SJCRH30 (cell line): ENCODE measurements around the gene RALGAPB. TPM values are rescaled to one million over a fixed set of nuclear protein-coding genes. Genes with fewer than 3 reads are reported as not detected.

Experiments
- DNase-seq, 2 experiments: peaks; one replicate each; pipeline ENCODE4 v3.0.0-alpha.2; 2015 to 2020
- H3K27ac ChIP-seq: fragments of 250-450 bp; sonication (Bioruptor Pico); 2 replicates; pipeline ENCODE4 v1.5.1; 2020; ENCODE audit warnings: mild to moderate bottlenecking, moderate library complexity
- H3K27me3 ChIP-seq: fragments of 250-450 bp; sonication (Bioruptor Pico); 2 replicates; pipeline ENCODE4 v1.5.1; 2020; ENCODE audit warnings: mild to moderate bottlenecking, moderate library complexity
- H3K36me3 ChIP-seq: fragments of 250-450 bp; sonication (Bioruptor Pico); 2 replicates; pipeline ENCODE4 v1.5.1; 2020; ENCODE audit warnings: mild to moderate bottlenecking, moderate library complexity
- H3K4me1 ChIP-seq: fragments of 250-450 bp; sonication (Bioruptor Pico); 2 replicates; pipeline ENCODE4 v1.5.1; 2020; ENCODE audit warnings: mild to moderate bottlenecking, moderate library complexity
- H3K4me3 ChIP-seq: fragments of 250-450 bp; sonication (Bioruptor Pico); 2 replicates; pipeline ENCODE4 v1.5.1; 2020; ENCODE audit warnings: mild to moderate bottlenecking, moderate library complexity
- H3K9me3 ChIP-seq: fragments of 250-450 bp; sonication (Bioruptor Pico); replicated peaks from 2 replicates; pipeline ENCODE4 v1.5.1; 2020; ENCODE audit warnings: mild to moderate bottlenecking, moderate library complexity
- total RNA-seq: library from RNA; depleted of rRNA; stranded (reverse); fragments of >200 nt; shearing (Covaris generic); gene quantifications from 2 replicates; pipeline ENCODE4 v1.2.3, GENCODE V29; 2014; rRNA removed

The RALGAPB gene
- total RNA-seq, 1 experiment from 2014 or later, result 51.5 TPM

GRCh38 chr20:38626921-38627659, 154.4 kb downstream of the RALGAPB start:
- peaks cover 10% of the 10 kb centered on the region; the same call in 1 of the 2 replicates for H3K27me3 ChIP-seq
- no peak overlapping the region for H3K4me3 ChIP-seq
- H3K36me3 ChIP-seq, result no peaks in the 10 kb centered on the region
- H3K9me3 ChIP-seq, result no peaks in the 10 kb centered on the region
- H3K4me1 ChIP-seq, result no peaks in the 10 kb centered on the region
- no peak overlapping the region for H3K27ac ChIP-seq
- no peak for DNase-seq

Other genes with a start within 250 kb of the RALGAPB start
- 1.4 TPM in 2 replicates for gene KIAA1755, start 212.1 kb upstream of the RALGAPB start, total RNA-seq
- gene BPI, start 168.7 kb upstream of the RALGAPB start, total RNA-seq, result 0.06 TPM in 1 of 2 replicates, not detected in the other
- not detected in 2 replicates for gene LBP, start 126.4 kb upstream of the RALGAPB start, total RNA-seq
- gene SNHG17, start 37.5 kb upstream of the RALGAPB start, total RNA-seq, result 35.3 and 42.8 TPM in 2 replicates
- not detected in 2 replicates for gene ADIG, start 108.4 kb downstream of the RALGAPB start, total RNA-seq
- not detected in 2 replicates for gene ARHGAP40, start 129.0 kb downstream of the RALGAPB start, total RNA-seq